DOHH2 (cell line): Measurements from ENCODE around the gene TBC1D22A.
"Not testable (repeated sequence)": the region's sequence is repeated elsewhere in the genome, so short reads cannot be mapped to it uniquely, and the experiment has no call there.

Experiments used
- H3F3A ChIP-seq: fragments of 200-600 bp; sonication (generic), shearing (Covaris generic); 2 replicates; pipeline ENCODE4 v1.6.0; 2016; ENCODE audit warnings: antibody characterized with exemption, mild to moderate bottlenecking; ENCODE audit not compliant: control insufficient read depth, insufficient read depth
- H3K27ac ChIP-seq: fragments of 200-600 bp; sonication (generic); 2 replicates; pipeline ENCODE4 v1.5.1; 2014; ENCODE audit warnings: low read depth, mild to moderate bottlenecking, low read length, moderate library complexity
- H3K27me3 ChIP-seq: fragments of 200-600 bp; sonication (generic); 2 replicates; pipeline ENCODE4 v1.6.1; 2014; ENCODE audit warnings: mild to moderate bottlenecking, low read length, mixed read lengths; ENCODE audit not compliant: control insufficient read depth
- H3K36me3 ChIP-seq: fragments of 200-600 bp; sonication (generic); 2 replicates; pipeline ENCODE4 v1.6.1; 2014; ENCODE audit warnings: mild to moderate bottlenecking, low read length, moderate library complexity, mixed read lengths; ENCODE audit not compliant: control insufficient read depth
- H3K4me1 ChIP-seq: fragments of 200-600 bp; sonication (generic); 2 replicates; pipeline ENCODE4 v1.6.1; 2014; ENCODE audit warnings: mild to moderate bottlenecking, low read length, mixed read lengths; ENCODE audit not compliant: control insufficient read depth
- H3K4me2 ChIP-seq: fragments of 200-600 bp; sonication (generic); 2 replicates; pipeline ENCODE4 v1.6.0; 2014; ENCODE audit warnings: mild to moderate bottlenecking, low read length, moderate library complexity
- H3K4me3 ChIP-seq: fragments of 200-600 bp; sonication (generic); 2 replicates; pipeline ENCODE4 v1.5.1; 2014; ENCODE audit warnings: mild to moderate bottlenecking, low read length, mixed read lengths
- H3K79me2 ChIP-seq: fragments of 200-600 bp; sonication (generic); 2 replicates; pipeline ENCODE4 v1.6.1; 2014; ENCODE audit warnings: mild to moderate bottlenecking, low read length, mixed read lengths; ENCODE audit not compliant: control insufficient read depth
- H3K9me2 ChIP-seq: fragments of 200-600 bp; sonication (generic); replicated peaks from 2 replicates; pipeline ENCODE4 v1.6.1; 2014; ENCODE audit warnings: mild to moderate bottlenecking, low read length, mixed read lengths; ENCODE audit not compliant: control insufficient read depth
- H3K9me3 ChIP-seq: fragments of 200-600 bp; sonication (generic); 2 replicates; pipeline ENCODE4 v1.6.1; 2014; ENCODE audit warnings: antibody characterized with exemption, low read length, mixed read lengths; ENCODE audit not compliant: control insufficient read depth, insufficient read depth
- H4K20me1 ChIP-seq: fragments of 200-600 bp; sonication (generic); 2 replicates; pipeline ENCODE4 v1.6.0; 2014; ENCODE audit warnings: low read depth, mild to moderate bottlenecking, antibody characterized with exemption, low read length, moderate library complexity; ENCODE audit not compliant: control insufficient read depth, insufficient read depth
- EZH2phosphoT487 ChIP-seq: fragments of 200-600 bp; sonication (generic); IDR thresholded peaks from 2 replicates; pipeline ENCODE4 v1.6.1; 2017; ENCODE audit warnings: borderline replicate concordance, mild to moderate bottlenecking, antibody characterized with exemption, low read length, moderate library complexity, mixed read lengths
- TF ChIP-seq, protein P1 (sequence below): fragments of 200-600 bp; sonication (generic); IDR thresholded peaks from one replicate; pipeline ENCODE4 v1.5.1; 2014; ENCODE audit warnings: antibody characterized with exemption, mild to moderate bottlenecking, low read depth, low read length; ENCODE audit not compliant: poor library complexity, severe bottlenecking

Gene TBC1D22A

DNA sequence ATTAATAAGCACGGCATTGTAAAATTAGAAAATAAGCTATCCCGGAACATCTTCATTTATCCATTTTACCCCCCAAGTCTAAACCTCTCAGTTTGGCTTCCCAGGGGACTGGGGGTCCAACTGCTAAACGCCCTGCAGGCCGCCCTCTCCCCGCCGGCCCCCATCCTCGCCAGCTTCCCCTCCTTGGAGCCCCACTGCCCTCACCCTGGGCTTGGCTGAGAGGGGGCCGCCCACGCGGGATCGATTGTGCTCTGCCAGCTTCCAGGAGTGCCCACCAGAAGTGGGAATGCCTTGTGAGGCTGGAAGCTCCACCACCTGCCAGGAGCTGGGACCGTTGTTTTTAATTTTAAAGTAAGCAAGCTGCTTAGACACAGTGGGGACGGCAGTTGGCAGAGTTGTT, 353.5 kb downstream of the TBC1D22A start:
- Histone ChIP-seq H3K4me1 (no peaks in the 10 kb centered on the region), H3K79me2 (no peaks in the 10 kb centered on the region), H3K4me2 (no peak overlapping the region), H3K27ac (no peak overlapping the region), H3K36me3 (peaks cover 16% of the 10 kb centered on the region), H3K4me3 (no peak overlapping the region), H3K27me3 (no peaks in the 10 kb centered on the region), H3F3A (no peaks in the 10 kb centered on the region), H4K20me1 (no peaks in the 10 kb centered on the region), H3K9me2 (no peaks in the 10 kb centered on the region), H3K9me3 (no peaks in the 10 kb centered on the region)
- TF ChIP-seq EZH2phosphoT487: no peak
- TF ChIP-seq, protein P1, sequence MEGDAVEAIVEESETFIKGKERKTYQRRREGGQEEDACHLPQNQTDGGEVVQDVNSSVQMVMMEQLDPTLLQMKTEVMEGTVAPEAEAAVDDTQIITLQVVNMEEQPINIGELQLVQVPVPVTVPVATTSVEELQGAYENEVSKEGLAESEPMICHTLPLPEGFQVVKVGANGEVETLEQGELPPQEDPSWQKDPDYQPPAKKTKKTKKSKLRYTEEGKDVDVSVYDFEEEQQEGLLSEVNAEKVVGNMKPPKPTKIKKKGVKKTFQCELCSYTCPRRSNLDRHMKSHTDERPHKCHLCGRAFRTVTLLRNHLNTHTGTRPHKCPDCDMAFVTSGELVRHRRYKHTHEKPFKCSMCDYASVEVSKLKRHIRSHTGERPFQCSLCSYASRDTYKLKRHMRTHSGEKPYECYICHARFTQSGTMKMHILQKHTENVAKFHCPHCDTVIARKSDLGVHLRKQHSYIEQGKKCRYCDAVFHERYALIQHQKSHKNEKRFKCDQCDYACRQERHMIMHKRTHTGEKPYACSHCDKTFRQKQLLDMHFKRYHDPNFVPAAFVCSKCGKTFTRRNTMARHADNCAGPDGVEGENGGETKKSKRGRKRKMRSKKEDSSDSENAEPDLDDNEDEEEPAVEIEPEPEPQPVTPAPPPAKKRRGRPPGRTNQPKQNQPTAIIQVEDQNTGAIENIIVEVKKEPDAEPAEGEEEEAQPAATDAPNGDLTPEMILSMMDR: no peak

DNA sequence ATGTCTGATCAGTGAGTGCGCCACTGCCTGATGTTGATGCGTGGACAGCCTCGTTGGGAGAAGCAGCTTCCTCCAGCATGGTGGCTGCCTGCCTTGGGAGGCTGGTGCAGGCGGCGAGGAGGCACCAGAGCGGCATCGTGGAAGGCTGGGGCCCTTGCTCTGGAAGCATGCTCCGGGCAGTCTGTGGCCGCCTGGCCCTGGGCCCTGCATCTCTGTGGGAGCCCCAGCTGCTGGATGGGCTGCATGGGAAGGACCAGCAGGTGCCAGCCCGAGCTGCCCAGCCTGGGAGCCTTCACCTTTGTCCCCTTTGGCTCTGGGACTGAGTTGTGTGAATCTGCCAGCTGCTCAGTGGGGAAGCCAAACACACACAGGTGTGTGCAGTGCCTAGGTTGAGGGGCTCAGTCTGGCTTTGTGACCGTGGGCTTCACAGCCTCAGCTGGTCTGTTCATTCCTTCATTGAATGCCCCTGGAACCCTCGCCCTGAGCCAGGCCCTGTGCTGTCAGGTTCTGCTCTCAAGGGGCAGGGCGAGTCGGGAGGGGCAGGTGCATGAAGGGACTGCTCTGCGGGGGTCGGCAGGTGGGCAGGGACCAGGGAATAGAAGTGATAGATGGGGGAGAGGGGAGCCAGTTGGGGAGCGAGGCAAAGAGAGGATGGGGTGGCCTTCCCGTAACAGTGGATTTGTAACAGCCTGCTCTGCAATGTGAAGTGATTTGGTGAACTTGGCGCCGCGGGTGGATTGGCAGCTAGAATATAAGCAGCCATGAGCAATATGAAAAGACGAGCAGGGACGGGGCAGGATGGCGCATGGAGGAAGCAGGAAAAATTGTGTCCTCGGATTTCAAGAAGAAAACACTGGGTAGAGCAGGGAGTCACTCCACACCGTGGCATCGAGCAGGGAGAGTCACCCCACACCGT, 354.2 kb downstream of the TBC1D22A start:
- Histone ChIP-seq H3K79me2 (no peaks in the 10 kb centered on the region), H3K9me2 (no peaks in the 10 kb centered on the region), H3K27ac (no peak overlapping the region), H3K27me3 (no peaks in the 10 kb centered on the region), H3K36me3 (peaks cover 10% of the 10 kb centered on the region), H3K4me3 (no peak overlapping the region), H4K20me1 (no peaks in the 10 kb centered on the region), H3K4me1 (no peaks in the 10 kb centered on the region), H3F3A (no peaks in the 10 kb centered on the region), H3K4me2 (no peak overlapping the region), H3K9me3 (no peaks in the 10 kb centered on the region)
- TF ChIP-seq EZH2phosphoT487: no peak
- TF ChIP-seq, protein P1: no peak

DNA sequence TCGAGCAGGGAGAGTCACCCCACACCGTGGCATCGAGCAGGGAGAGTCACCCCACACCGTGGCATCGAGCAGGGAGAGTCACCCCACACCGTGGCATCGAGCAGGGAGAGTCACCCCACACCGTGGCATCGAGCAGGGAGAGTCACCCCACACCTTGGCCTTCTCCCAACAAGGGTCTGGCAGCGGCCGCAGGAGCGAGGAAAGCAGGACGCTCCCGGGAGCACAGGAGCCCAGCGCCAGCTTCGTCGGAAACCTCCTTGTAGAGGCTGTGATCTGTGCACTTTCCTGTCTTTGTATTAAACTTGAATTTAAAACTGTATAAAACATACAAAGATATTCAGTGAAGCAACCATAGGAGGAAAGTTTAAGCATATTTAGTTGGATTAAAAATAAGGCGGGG, 355.0 kb downstream of the TBC1D22A start:
- not testable (repeated sequence) for H3K79me2 ChIP-seq, H3K4me1 ChIP-seq, H3K9me2 ChIP-seq, H3K9me3 ChIP-seq, H4K20me1 ChIP-seq, H3K4me3 ChIP-seq, H3K27ac ChIP-seq, H3F3A ChIP-seq, H3K27me3 ChIP-seq, H3K4me2 ChIP-seq, H3K36me3 ChIP-seq

DNA sequence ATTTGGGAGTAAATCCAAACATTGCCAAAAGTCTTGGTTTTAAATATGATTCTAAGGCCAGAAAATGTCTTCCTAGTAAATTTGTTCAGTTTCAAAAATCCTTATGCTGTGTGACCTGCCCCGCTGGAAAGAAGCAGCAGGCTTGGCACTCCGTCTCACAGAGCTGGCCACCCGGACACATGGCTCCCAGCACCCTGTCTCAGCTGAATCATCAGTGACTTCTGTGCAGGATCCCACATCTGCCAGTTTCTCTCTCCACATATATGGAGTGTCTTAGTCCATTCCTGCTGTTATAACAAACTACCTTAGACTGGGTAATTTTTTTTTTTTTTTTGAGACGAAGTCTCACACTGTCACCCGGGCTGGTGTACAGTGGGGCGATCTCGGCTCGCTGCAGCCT, 356.7 kb downstream of the TBC1D22A start:
- Histone ChIP-seq H3K27ac (no peak overlapping the region), H3K4me2 (no peak overlapping the region), H3K4me3 (no peak overlapping the region), H3K79me2 (no peaks in the 10 kb centered on the region), H3K9me2 (no peaks in the 10 kb centered on the region), H3K4me1 (no peaks in the 10 kb centered on the region), H3K9me3 (no peaks in the 10 kb centered on the region), H3F3A (no peaks in the 10 kb centered on the region), H4K20me1 (no peaks in the 10 kb centered on the region), H3K36me3 (no peaks in the 10 kb centered on the region), H3K27me3 (no peaks in the 10 kb centered on the region)
- no peak for TF ChIP-seq EZH2phosphoT487
- TF ChIP-seq, protein P1: no peak
